ENCODE measurements around the gene RTP3.

The RTP3 gene

DNA sequence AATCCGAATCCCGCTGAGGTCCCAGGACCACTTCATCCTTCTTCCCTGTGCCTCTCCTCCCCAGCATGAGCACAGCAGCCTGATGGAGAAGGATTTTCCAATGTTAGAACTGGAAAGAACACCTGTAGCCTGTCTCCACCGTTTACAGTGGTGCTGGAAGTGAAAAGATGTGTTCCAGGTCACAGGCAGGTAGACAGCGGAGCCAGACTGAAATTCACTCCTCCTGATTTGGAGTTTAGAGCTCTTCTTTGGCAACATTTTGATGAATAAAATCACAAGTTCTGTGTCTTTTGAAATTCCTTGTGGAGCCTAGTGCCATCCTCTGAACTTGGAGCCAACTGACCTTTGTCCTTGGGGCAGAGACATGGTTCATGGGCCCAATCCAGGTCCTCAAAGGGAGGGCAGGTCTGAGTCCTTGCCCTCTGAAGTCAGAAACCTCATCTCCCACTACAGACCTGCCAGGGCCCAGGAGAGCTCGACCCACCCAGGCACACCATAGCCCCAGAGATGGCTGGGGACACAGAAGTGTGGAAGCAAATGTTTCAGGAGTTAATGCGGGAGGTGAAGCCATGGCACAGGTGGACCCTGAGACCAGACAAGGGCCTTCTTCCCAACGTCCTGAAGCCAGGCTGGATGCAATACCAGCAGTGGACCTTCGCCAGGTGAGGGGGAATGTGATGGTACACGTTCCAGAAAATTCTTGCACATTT is at the start of gene RTP3:
RTP3 (plus strand) TSS at position 421 of the 710 bp plus-strand sequence; CDS start at position 508, 87 bp downstream.
- no peak for DNase-seq

DNA sequence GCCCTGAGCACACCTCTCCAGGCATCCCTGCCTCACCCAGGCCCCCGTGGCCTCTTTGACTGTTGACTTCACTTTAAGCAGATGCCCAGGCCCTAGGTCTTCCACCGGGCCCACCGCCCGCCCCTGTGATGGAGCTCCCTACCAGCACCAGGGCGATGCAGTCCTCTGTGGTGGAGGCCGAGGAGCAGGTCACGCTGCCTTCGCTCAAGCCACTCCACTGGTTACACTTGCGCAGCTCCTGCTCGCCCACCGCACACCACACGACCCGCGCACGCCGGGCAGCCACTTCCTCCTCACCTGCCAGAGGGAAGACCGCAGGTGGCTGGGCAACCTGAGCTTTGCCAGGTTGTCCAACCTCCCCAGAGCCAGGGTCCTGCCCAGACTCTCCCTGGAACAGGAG is 49.1 kb upstream of the RTP3 start:
- DNase-seq, result no peak

DNA sequence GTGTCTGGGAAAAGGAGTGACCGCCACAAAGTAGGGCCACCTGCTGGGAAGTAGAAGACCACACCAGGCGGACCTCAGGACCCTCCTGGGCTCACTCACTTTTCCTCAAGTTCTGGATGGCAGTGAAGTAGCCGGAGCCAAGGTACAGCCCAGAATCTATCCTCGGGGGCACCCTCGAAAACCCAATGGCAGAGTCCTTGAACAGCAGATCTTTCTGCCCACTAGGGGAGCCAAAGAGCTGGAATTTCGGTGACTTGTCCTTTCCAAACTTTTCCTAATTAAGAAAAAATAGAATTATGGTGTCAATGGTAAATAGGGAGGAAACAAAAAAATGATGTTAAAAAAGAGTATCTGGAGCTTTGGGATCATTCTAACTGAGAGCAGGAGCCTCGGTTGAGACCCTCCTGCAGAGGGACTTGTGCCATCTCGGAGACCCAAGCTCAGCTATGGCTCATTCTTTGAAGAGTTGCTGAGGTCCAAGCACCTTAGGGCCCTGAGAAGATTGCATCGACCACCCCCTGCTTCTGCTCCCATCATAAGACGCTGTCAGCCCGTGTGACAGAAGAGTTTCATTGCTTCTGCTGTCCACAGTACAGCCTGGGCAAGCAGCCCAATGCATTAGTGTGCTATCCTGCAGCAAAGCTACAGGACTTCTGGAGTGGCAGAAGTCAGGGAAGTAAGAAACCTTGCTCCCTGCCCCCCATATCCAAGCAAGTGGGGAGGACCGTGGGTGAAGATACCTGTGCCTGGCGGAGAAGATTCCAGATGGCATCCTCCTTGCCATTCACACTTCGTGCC is 47.8 kb upstream of the RTP3 start:
- no peak for DNase-seq

DNA sequence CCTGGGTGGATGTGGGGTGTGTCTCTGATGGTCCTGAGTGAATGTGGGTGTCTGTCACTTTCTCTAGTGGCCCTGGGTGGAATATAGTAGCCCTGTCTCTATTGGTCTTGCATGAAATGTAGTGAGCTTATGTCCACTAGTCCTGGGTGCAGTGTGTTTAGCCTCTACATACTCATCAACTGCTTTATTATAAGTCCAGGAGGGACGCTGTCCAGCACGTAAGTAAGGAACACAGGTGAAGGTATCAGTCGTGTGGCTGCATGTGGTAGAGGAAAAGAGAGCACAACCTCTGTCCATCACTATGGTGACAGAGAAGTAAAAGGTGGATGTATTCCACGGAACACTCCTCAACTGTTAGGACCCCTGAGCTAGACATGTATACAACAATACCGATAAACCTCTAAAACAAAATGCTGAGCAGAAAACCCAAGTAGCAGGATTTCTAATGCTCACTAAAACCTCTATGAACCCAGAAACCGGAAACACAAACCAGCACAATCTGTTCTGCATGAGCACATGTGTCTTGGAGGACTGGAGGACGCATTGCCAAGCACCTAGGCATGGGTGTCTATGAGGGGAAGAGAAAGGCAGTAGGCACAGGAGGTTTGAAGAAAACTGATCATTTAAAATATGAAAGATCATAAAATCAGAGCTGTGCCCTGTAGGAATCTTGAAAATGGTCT is 44.1 kb upstream of the RTP3 start:
- no peak for DNase-seq

DNA sequence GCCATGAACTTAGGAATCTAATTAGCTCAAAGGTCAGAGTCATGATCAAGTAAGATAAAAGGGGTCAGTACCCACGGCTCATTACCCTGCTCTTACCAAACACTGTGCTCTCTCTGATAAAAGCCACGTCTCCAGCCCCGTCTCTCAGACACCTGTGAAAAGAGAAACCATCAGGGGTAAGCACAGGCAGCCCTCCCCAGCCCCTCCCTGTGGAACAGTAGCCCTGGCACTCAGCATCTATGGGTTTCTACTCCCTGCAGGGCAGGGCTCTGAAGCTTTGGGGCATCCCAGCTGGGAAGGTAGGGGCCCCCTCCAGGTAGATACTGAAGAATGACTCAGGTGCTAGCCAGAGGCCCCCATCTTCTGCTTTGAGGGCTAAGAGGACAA is 43.6 kb upstream of the RTP3 start:
- DNase-seq, result no peak

DNA sequence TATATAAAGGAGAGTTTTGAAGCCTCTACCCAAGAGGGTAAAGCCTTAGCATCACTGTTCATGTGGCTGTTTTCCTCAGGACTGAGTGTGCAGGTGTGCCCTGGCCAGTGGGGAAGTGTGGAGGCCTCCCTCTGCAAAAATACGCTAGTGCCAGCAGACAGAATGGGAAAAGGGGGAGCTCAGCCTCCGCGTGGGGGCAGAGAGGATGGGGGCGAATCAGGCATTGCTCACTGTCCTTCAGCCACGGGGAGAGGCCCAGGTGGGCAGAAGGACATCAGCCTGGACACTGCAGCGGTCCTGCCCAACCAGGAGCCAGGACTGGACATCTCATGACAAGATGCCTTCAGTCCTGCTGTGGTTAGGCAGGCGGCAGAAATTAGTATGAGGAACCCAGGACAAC is 43.2 kb upstream of the RTP3 start:
- DNase-seq, result no peak

DNA sequence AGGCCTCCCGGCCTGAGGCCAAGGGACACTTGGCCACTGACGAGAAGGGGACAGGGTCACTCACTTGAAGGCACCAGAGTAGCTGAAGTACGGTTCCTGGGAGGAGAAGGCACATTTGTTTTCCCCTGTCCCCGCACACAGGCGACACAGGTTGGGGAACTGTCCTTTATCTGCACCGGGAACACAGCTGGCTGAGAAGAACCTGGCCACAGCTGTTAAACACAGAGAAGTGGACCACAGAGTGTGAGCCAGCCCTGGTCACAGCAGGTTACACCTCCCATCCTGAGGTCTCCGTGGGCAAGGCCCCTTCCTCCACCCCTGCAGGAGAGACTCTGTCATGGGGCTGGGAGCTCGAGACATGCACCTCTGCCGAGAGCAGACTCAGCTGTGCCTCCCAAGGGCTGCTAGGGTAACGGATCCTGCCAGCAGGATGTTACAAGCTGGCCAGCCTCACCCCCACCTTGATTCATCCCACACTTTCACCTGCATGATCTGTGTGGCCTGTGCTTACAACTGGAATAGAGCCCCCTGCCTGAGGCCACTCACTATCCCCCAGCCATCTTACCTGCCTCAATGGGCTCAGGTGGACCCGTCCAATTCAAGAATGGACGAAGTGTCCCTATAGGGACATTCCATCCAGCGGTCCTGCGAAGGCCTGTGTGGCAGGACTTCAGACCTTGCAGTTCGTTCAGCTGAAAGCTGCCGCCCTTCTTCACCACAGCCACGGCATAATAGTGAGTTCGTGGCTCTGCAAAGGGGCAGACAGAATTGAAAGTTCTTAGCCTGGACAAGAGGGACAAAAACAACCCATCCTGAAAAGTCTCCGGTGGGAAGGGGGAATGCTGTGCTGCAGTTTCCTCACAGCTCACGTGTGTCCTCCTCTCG is 42.3 kb upstream of the RTP3 start:
- no peak for DNase-seq

DNA sequence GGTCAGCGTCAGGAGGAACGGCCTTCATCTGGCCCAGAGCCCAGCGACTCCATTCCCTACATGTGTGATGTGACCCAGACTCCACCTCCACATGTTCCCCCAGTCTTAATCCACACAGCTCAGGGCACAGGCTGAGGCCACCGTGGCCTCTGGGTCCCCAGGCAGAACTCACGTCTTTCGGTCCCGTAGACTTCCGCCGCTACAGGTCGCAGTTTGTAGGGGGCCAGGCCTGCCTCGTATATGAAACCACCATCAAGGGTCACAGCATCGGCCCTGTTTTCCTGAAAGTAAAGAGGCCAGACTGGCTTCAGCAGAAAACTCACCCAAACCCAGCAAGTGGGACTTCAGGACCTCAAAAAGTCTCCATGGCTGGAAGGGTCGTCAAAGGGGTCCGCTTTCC is 41.7 kb upstream of the RTP3 start:
- no peak for DNase-seq

DNA sequence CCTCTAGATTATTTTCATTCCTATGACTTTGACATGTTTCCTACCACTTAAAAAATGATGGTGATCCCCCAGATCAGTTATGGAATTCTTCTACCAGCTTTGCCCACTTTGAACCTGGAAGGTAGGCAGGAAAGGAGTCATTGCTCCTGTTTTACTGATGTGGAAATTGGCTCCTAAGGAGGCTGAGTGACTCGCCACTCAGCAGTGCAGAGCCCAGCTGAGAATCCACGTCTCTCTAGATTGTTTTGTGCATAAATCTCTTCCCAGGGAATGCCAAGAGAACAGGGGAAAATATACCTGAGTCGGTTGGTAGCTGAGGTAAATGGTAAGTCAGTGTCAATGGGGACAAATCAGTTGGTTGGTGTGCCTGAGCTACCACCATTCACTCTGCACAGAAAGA is 37.7 kb upstream of the RTP3 start:
- no peak for DNase-seq

DNA sequence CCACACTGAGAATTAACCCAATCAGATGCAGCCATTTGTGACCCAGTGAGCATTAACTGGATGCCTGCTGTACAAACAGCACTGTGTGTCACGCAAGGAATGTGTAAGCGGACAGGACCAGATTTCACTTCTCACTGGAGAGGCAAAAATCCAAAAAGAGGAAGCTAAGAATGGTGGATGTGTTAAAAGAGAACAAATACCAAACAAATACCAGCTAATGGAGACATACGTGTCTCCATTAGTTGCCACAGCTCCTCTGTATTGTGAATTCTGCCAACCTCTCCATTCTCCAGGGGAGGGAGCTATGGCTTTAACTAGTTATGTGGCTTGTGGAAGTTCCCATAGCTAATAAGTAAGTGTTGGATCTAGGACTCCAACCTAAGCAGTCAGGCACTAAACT is 35.7 kb upstream of the RTP3 start:
- DNase-seq, result no peak

DNA sequence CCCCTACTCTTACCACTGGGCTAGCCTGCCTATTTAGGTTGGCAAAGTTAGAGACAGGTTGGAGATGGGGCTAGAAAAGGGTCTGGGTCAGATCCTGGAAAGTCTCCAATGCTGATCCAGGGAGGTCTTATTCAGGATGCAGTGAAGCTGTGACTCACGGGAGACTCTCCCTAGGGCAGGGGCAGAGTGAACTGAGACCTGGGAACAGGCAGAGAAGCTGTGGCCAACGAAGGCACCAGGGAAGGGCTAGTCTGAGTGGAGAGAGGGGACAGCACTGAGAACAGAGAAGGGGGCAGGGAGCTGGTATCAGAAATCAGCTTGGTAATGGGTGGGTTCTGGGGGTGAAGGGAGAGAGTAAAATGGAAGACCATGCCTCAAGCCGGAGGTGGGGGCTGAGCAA is 35.3 kb upstream of the RTP3 start:
- DNase-seq, result no peak

DNA sequence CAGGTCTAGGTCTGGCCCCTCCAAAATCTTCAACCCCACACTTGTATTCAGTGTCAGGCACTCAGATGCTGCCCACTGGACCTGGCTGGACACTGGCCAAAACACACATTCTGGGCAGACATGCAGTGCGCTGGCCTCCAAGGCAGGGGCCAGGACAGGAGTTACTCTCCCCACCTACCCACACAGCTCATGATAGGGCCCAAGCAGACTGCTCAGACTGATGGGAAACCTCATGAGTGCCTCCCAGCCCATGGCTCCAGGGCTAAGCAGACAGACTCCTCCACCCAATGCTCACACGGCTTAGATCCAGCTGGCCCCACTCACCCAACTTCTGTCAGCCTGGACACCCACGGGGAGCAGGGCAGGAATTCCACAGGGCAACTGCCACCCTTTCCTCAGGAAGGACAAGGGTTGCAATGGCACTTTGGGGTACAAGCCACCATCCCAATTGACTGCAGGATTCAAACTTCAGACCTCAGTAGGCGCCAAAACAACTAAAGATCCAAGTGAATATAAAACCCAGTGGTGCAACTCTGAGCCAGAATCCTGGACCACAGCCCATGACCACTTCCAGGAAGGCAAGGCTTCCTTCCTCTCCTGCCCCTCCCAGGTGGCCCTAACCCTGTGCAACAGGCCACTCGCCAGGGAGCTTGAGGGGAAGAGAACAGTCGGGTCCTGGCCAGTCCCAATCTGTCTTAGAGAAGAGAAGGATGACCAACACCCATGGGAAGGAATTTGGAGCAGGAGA is 34.5 kb upstream of the RTP3 start:
- no peak for DNase-seq

DNA sequence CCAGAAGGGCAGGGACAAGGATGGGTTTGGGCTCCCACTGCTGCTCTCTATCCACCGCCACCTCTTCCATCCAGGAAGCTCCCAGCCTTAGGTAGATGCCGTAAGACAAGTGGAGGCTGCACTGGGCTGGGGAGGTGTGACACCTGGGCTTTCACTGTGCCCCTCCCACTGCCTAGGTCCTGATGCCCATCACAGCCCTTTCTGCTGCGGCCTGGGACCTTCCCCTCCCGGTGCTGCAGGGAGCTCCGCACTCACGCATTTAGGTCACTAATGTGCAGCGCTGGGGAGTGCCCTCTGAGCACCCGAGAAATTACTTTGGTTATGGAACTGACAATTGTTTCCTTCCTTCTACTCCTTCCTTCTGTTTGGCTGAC is 33.9 kb upstream of the RTP3 start:
- no peak for DNase-seq

DNA sequence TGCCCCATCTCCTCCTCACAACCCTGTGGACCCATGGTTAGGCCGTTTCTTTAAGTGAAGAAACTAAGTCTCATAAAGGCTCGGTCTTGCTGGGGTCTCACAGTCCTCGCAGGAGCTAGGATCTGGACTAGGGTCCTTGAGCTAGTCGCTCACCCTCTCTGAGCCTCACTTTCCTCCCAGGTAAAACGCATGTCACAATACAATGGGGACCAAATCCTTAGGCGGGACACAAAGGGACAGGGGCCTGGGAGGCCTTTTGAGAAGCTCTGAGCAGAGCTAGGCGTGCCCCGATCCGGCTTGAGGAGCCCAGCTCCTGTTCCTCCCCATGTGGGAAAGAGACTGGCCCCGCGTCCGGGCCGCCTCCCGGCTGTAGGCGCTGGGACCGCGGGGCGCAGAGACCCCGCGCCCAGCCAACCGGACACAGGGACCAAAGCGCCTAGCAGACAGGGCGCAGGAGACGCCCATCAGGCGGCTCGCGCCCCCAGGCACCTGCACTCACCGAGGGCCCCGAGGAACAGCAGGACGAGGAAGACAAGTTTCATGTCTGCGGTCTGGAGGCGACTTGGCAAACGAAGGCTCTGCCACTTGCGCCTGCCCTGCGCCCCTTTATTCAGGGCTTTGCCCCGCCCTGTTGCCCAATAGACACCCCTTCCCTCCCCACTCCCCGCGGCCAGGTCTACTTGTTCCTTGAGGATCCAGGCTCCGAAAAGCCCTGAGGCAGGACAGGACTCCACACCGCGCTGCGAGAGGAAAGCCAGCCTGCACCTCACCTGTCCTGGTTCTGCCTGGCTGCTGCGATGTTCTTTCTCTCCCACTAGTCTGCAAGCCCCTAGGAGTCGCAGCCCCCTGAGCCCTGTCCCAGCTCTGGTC is 33.2 kb upstream of the RTP3 start, which contains the start of gene LTF:
LTF (minus strand) TSS at position 580 of the 870 bp plus-strand sequence; CDS start at position 542, 38 bp downstream.
- no peak for DNase-seq

DNA sequence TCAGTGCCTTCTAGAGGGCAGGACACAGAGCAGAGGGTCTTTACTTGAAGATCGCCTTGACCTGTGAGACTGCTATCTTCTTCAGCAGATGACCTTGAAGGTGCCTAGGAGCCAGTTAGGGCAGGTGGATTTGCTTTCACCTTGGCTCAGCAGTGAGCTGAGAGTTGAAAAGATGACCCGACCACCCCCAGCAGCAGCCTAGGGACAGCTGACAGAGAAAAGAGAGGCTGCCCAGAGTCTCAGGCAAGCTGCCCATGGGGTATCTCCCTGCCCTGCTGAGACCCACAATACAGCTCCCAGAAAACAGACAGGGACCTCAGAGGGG is 32.6 kb upstream of the RTP3 start:
- DNase-seq, result no peak

DNA sequence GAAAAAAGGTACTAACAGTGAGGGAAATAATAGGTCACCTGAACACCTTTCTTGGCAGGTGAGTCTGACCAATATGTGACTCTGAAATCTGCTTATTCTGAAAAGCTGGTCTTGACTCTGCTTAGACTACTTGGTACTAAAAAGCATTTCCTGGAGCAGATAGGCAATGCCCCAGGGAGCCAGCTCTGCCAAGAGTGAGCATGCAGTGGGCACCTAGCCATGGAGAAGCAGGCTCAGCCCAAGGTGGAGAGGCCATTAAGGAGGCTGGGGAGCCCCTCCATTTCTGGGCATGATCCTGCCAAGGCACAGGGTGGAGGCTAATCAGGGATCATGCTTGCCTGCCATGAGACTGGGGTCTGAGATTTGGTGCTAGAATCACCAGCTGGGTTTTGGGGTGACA is 31.5 kb upstream of the RTP3 start:
- no peak for DNase-seq

DNA sequence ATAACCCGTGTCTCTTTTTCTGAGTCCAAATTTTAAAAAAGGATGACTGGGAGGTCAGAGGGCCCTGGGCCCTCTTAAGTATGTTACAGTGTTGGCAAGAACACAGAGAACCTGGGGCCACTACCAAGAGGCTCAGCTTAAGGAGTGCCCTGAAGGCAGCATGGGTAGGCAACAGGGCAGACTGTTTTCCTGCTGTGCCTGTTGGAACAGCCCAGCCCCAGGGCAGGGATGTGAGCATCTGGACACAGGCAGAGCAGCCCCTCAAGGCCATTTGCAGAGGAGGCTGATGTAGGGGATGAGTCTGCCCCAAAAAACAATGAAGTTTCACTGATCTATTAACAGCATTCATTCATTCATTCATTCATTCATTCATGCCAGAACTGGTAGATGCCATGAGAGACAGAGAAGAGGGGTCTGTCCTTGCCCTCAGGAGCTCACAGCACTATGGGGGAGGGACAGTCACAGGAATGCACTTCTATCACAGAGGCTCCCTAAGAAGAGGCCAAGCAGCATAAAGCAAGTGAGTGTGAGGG is 30.8 kb upstream of the RTP3 start:
- no peak for DNase-seq

DNA sequence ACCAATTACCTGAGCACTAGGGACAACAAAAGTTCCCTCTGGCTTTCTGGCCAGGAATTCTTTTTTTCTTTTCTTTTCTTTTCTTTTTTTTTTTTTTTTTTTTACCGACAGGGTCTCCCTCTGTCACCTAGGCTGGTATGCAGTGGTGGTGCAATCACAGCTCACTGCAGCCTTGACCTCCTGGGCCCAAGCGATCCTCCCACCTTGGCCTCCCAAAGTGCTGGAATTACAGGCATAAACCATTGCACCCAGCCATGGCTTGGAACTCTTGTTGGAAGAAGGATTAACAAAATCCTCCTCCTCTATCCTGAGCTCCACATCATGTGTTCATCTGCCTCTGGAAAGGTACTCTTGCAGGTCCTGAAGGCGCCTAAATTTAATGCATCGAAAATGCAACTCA is 30.2 kb upstream of the RTP3 start:
- no peak for DNase-seq

DNA sequence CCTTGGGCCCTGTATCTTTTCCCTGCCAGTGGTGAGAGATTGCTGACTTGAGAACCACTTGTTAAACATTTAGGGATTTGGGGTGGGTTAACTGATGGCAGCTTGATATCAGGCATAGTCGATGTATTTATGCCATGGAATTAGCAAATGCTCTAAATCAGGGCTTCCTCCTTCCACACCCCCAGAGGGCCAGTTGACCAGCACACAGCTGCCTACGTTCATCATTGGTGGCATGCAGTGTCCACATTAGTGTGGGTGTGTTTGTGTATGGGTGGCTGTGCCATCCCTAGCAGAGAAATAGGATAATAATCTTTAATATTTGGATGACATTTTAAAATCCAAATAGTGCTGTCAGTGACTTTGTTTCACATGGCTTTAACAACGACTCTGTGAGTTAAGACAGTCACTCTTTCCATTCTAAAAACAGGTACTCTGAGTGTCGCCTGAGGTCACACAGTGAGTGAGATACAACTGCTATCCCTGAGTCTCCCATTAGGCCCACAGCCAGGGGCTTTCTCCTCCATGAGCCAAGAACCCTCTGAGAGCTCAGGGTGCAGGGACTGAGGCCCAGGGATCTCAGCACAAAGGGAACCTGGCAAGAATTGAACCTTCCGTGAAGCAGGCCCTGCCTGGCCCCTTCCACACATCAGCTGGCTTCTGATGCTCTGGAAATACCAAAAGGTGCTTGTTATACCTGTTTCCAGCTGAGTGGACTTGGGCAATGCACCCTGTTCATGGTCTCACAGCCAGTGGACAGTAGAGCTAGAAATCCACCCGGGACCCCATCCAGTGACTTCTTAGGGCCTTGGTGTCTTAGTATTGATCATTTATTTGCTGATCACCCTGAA is 28.8 kb upstream of the RTP3 start:
- no peak for DNase-seq
